RWPE2 (cell line): ENCODE results near the gene DCUN1D5.

Experiments
- ATAC-seq: fragments of 200-7000 bp; cut with Tn5 transposase; 3 replicates; pipeline ENCODE4 v1.9.1; 2021; ENCODE audit warnings: low read depth
- DNase-seq: peaks from one replicate; pipeline ENCODE4 v3.0.0-alpha.2; 2020; ENCODE audit warnings: low spot score
- H3K27ac ChIP-seq: fragments of 450-650 bp; 2 replicates; pipeline ENCODE4 v1.5.1; 2017; ENCODE audit warnings: mild to moderate bottlenecking; ENCODE audit not compliant: poor library complexity, severe bottlenecking
- H3K27me3 ChIP-seq: fragments of 250-450 bp; sonication (Bioruptor Pico); 2 replicates; pipeline ENCODE4 v1.5.1; 2021; ENCODE audit warnings: mild to moderate bottlenecking, moderate library complexity; ENCODE audit not compliant: insufficient read depth, poor library complexity, severe bottlenecking
- H3K36me3 ChIP-seq: fragments of 250-450 bp; sonication (Bioruptor Pico); 2 replicates; pipeline ENCODE4 v1.5.1; 2020; ENCODE audit warnings: low read depth, mild to moderate bottlenecking, moderate library complexity
- H3K4me1 ChIP-seq: fragments of 250-450 bp; sonication (Bioruptor Pico); 2 replicates; pipeline ENCODE4 v1.5.1; 2021; ENCODE audit warnings: mild to moderate bottlenecking, moderate library complexity; ENCODE audit not compliant: insufficient read depth, poor library complexity, severe bottlenecking
- H3K4me3 ChIP-seq: fragments of 250-450 bp; sonication (Bioruptor Pico); 2 replicates; pipeline ENCODE4 v1.5.1; 2021; ENCODE audit warnings: mild to moderate bottlenecking, moderate library complexity; ENCODE audit not compliant: severe bottlenecking
- H3K9me3 ChIP-seq: fragments of 250-450 bp; sonication (Bioruptor Pico); 2 replicates; pipeline ENCODE4 v1.5.1; 2021; ENCODE audit warnings: mild to moderate bottlenecking, moderate library complexity; ENCODE audit not compliant: severe bottlenecking
- TF ChIP-seq, protein P1 (sequence below): fragments of 450-650 bp; IDR thresholded peaks from one replicate; pipeline ENCODE4 v1.5.1; 2017; ENCODE audit warnings: mild to moderate bottlenecking, moderate library complexity; ENCODE audit not compliant: poor library complexity, severe bottlenecking

DCUN1D5 gene

DNA sequence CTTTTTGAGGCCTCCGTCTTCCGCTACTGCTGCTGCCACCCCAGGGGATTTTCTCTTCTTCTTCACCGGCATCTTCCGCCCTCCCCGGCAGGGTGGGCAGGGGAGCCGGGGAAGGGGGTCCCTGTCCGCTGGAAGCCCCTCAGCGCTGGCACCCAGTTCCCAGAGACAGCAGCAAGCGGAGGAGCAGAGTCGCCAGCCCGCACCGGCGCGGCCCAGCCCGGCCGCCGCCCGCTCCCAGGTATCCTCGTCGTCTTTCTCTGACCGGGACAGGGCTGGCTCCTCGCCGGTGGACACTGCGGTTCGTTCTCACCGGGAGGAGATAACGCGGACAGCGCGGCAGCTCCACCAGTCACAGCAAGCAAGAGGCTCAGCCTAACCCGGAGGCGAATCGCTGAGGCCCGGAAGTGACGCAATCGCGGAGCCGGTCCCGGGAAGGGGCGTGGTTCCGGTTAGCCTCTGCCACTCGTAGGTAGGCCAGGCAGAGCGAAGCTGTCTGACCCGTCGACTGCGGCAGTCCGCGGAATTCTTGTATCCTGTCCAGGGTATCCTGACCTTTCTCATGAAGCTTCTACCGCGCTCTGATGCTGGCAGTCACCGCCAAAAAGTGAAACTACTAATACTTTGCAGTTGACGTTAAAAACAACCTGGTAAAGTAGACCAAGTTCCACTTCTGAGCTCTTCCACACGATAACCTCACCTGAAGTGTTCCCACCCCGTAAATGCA, at the start of gene DCUN1D5:
Gene DCUN1D5 (minus strand): TSS at position 360 of the 724 bp plus-strand sequence. CDS start 288 bp downstream, at position 72.
- Histone ChIP-seq H3K27ac (peak within 1 kb of the TSS; percentile 79), H3K4me3 (peak within 1 kb of the TSS; percentile 96), H3K27me3 (no peaks in the 10 kb centered on the region), H3K9me3 (peaks cover 2% of the 10 kb centered on the region), H3K36me3 (peaks cover 35% of the 10 kb centered on the region), H3K4me1 (peaks cover 32% of the 10 kb centered on the region)
- TF ChIP-seq, protein P1, sequence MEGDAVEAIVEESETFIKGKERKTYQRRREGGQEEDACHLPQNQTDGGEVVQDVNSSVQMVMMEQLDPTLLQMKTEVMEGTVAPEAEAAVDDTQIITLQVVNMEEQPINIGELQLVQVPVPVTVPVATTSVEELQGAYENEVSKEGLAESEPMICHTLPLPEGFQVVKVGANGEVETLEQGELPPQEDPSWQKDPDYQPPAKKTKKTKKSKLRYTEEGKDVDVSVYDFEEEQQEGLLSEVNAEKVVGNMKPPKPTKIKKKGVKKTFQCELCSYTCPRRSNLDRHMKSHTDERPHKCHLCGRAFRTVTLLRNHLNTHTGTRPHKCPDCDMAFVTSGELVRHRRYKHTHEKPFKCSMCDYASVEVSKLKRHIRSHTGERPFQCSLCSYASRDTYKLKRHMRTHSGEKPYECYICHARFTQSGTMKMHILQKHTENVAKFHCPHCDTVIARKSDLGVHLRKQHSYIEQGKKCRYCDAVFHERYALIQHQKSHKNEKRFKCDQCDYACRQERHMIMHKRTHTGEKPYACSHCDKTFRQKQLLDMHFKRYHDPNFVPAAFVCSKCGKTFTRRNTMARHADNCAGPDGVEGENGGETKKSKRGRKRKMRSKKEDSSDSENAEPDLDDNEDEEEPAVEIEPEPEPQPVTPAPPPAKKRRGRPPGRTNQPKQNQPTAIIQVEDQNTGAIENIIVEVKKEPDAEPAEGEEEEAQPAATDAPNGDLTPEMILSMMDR = no peak
- DNase-seq = peak; percentile 96
- peak; percentile 94 for ATAC-seq

DNA sequence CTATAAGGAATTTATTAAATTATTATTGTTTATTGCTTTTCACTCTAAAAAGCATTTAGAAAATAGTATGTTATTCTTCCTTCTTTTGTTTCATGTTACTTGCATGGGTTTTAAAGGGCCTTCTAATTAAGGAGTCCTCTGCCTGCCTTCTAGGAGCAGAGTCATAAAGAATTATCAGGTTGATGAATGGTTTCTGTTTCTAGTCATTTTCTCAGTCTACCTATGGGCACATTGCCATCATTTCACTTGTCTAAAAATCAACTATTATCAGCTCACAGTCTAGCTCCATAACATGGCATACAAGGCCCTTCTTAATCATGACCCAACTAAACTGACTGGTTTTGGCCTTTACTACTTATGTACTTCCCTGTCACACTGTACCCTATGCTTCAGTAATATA, 33.5 kb upstream of the DCUN1D5 start:
- ATAC-seq (no peak), DNase-seq (no peak)
- TF ChIP-seq, protein P1 = no peak
- H3K36me3 ChIP-seq = peaks cover 80% of the 10 kb centered on the region
- no peak overlapping the region for H3K4me3 ChIP-seq
- H3K27ac ChIP-seq = no peak overlapping the region
- H3K4me1 ChIP-seq = no peaks in the 10 kb centered on the region
- H3K9me3 ChIP-seq = no peaks in the 10 kb centered on the region
- H3K27me3 ChIP-seq = no peaks in the 10 kb centered on the region

DNA sequence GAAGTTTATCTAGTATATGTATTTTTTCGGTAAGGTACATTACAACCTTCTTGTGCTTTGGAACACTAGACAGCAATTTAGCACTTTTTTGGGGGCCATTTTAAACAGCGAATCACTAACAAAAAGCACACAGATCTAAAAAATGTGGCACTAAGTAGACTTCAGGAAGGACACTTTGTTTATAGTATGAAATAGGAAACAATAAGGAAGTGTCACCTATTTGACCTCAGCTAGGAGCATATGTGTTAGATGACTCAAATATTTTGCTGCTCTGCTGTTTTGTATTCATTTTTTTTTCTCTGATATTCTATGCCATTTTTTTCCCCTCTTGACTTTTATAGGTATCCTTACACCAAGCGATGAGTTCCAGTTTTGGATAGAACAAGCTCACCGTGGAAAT, 22.9 kb upstream of the DCUN1D5 start:
- no peak for DNase-seq
- Histone ChIP-seq H3K4me1 (peaks cover 21% of the 10 kb centered on the region), H3K9me3 (no peaks in the 10 kb centered on the region), H3K4me3 (no peak overlapping the region), H3K36me3 (peaks cover 68% of the 10 kb centered on the region), H3K27ac (no peak overlapping the region), H3K27me3 (no peaks in the 10 kb centered on the region)
- TF ChIP-seq, protein P1 = no peak
- ATAC-seq = no peak

DNA sequence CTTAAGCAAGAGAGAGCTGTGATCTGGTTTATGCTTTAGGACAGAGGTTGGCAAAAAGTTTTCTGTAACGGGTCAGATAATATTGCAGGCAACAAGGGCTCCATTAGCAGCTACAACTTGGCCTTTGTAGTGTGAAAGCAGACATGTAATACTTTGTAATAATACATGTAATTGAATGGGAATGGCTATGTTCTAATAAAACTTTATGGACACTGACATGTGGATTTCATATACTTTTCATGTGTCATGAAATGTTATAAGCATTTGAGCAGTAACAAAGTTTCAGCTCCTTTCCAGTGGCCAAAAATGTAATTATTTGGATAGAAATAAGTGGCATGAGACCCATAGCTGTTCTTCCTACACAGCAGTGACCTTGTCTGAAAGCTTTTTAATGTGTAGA, 20.4 kb upstream of the DCUN1D5 start:
- no peak overlapping the region for H3K4me3 ChIP-seq
- H3K27me3 ChIP-seq = no peaks in the 10 kb centered on the region
- H3K36me3 ChIP-seq = peaks cover 46% of the 10 kb centered on the region
- H3K4me1 ChIP-seq = peaks cover 25% of the 10 kb centered on the region
- no peak for DNase-seq
- no peaks in the 10 kb centered on the region for H3K9me3 ChIP-seq
- no peak overlapping the region for H3K27ac ChIP-seq
- no peak for ATAC-seq
- TF ChIP-seq, protein P1 = no peak

DNA sequence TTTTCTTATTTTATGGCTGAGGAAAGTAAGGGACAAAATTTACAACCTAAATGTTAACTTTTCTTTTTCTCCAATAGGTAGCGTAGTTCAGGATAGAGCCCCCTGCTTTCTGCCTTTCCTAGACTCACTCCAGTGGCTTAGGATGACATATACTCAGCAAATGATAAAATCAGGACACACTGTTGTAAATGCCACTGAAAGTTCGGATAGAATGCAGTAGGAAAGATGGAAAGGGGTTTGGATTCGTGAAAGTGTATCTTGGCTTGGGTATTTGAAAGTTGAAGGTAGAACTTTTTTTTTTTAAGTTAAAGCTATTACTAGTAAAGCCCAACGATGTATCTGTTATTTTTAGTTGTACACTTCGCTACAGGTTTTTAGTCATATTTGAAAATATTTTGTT, 19.4 kb upstream of the DCUN1D5 start:
- Histone ChIP-seq H3K4me3 (no peak overlapping the region), H3K27ac (no peak overlapping the region), H3K27me3 (no peaks in the 10 kb centered on the region), H3K36me3 (peaks cover 39% of the 10 kb centered on the region), H3K4me1 (peaks cover 25% of the 10 kb centered on the region), H3K9me3 (no peaks in the 10 kb centered on the region)
- ATAC-seq (no peak), DNase-seq (no peak)
- TF ChIP-seq, protein P1 = no peak
